HG03196 (cell line): Measurements from ENCODE around the gene ZNF605.
"Not testable (repeated sequence)": the region's sequence is repeated elsewhere in the genome, so short reads cannot be mapped to it uniquely, and the experiment has no call there.

Experiments
- ATAC-seq: cut with Tn5 transposase; IDR thresholded peaks from one replicate; pipeline ENCODE4 v1.9.1; 2021; ENCODE audit not compliant: unreplicated experiment

Gene ZNF605

GRCh38 chr12:132949936-132950837 is 5.9 kb downstream of the ZNF605 start:
- no peak for ATAC-seq

DNA sequence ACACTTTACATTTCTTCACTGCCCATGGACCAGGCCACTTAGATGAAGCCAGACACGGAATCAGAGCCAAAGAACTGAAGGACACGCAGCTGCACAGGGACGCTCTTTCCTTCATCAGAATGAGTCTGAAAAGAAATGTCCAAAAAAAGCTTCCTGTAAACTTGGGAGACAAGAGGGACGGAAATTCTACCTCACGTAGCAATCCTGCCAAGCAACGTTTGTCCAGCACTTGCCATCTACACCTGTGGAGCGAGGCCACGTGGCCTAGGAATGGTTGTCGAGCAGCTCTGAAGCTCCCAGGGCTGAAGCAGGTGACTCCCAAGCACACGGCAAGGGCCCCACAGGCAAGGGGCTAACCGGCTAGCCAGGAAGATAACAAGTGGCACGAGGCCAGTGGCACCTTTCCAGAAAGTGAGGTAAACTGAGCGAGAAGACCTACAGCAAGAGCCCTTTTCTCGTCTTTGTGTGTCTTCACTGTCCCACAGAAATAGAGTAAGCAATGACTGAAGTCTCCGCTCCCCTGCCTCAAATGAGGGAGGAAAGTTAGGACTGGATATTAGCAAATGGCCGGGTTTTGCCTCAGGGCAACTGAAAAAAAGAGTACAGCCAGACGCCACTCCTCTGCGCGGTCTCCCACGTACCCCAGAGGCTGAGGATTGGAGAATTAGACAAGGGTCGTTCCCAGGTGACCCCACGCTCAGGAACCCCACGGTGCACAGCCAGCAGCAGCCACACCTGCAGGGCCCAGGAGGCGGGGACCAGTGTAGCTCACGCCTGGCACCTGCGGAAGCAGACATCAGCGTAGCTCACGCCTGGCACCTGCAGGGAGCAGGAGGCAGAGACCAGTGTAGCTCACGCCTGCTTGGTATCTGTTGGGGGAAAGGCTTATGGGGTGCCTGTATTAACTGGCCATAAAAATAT is 7.7 kb downstream of the ZNF605 start:
- no peak for ATAC-seq

DNA sequence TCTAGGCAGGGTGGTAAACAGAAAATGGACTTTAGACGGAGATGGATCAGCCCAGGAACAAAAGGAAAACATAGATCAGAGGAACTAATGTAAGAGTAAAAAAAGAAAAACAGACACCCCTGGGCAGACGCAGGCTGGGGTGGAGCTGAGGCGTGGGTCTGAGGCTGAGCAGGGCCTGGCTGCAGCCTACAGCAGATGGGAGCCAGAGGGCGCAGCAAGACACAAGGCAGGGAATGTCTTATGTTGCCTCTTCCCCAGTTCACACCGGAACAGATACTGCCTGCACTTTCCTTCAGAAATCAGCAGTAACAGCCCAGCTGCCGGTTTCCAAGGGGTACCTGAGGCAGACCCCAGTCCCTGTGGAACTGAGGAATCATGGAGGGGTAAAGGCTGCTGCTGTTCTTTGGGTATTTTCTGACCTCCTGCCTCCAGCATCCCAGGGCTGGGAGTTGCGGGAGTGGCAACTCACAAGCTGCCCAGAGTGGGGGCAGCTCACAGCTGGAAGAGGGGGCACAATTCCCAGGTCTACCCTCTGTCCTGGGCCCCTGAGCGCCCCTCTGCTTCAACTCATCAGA is 9.8 kb downstream of the ZNF605 start:
- ATAC-seq: no peak

- no peak for ATAC-seq
These were observed 10.3 kb downstream of the ZNF605 start for GRCh38 chr12:132945806-132946205.

GRCh38 chr12:132942611-132943010 is 13.5 kb downstream of the ZNF605 start:
- no peak for ATAC-seq

DNA sequence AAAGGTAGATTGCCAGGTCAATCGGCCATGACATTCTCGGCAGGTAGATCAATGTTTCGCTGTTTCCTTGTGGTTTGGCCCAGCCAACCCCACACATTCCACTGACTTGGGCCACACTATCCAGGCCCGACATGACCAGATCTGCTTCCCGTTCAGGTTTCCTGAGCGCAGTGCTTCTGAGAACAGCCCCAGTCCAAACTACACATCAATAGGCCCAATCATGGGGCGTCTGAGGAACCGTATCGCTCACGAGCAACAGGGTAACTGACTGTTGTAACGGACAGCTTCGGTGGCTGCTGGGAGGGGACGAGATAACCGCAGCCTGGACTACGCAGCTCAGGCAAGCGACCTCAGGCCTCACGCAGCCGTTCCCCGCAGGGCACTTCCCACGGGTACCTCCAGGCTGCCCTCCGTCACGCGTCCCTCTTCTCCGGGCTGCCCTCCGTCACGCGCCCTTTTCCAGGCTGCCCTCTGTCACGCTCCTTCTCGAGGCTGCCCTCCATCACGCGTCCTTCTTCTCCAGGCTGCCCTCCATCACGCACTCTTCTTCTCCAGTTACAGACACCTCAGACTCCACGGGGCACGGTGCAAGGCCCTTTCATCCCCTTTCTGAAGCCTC is 14.7 kb downstream of the ZNF605 start:
- ATAC-seq: no peak

DNA sequence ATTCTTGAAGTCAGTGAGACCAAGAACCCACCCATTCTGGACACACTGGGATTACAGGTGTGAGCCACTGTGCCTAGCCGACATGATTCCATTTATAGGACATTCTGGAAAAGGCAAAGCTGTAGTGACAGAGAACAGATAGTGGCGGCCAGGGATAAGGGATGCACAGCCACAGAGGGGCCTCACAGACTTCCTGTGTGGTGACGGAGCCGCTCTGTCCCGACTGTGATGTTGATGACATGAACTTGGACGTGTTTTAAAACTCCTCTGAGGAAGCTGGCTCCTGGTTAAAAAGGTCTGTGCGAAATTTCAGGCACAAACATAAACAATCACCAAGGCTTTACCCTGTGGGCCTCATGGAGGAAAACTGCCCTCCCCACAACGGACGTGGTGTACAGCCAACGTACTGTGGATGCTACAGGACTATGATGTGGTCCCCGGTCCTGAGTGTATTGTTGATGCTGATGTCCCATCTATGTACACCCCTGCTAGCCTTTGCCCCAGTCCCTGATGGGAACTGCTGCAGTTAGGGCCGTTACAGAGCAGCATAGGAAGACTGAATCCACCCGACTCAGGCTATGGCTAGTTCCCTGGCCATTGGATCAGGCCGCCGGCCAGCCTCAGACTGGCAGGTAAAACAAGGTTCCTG is 15.9 kb downstream of the ZNF605 start:
- ATAC-seq: no peak

- ATAC-seq: not testable (repeated sequence)
These were observed 17.3 kb downstream of the ZNF605 start for GRCh38 chr12:132938807-132939206.

- ATAC-seq: no peak
These were observed 18.6 kb downstream of the ZNF605 start for GRCh38 chr12:132937476-132937875.

GRCh38 chr12:132936921-132937320 is 19.2 kb downstream of the ZNF605 start:
- not testable (repeated sequence) for ATAC-seq

GRCh38 chr12:132936163-132936562 is 19.9 kb downstream of the ZNF605 start:
- no peak for ATAC-seq

DNA sequence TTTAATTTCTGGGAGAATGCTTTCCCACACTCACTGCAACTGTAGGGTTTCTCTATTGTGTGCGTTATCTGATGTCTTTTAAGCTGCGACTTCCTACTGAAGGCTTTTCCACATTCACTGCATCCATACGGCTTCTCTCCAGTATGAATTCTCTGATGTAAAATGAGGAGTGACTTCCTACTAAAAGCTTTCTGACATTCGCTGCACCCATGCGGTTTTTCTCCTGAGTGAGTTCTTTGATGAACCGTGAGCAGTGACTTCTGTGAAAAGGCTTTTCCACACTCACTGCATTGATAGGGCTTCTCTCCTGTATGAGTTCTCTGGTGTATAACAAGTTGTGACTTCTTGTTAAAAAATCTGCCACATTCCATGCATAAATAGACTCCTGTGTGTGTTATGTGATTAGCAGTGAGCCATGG is 29.7 kb downstream of the ZNF605 start:
- ATAC-seq: no peak

DNA sequence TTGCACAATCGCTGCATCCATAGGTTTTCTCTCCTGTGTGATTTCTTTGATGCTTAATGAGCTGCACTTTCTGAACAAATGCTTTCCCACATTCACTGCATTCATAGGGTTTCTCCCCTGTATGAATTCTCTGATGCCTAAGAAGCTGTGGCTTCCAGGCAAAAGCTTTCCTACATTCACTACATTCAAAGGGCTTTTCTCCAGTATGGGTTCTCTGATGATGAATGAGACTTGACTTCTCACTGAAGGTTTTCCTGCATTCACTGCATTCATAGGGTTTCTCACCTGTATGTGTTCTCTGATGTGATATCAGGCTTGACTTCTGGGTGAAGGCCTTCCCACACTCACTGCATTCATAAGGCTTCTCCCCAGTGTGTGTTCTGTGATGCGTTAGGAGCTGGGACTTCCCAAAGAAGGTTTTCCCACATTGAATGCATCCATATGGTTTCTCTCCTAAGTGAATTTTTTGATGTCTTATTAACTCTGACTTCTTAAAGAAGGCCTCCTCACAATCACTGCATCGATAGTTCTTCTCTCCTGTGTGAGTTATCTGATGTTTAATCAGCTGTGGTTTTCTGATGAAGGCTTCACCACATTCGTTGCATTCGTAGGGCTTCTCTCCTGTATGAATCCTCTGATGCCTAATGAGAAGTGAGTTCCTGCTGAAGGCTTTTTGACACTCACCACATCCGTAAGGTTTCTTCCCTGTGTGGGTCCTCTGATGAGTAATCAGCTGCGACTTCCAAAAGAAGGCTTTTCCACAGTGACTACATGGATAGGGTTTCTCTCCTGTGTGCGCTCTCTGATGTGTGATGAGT is 30.3 kb downstream of the ZNF605 start:
- ATAC-seq: no peak

DNA sequence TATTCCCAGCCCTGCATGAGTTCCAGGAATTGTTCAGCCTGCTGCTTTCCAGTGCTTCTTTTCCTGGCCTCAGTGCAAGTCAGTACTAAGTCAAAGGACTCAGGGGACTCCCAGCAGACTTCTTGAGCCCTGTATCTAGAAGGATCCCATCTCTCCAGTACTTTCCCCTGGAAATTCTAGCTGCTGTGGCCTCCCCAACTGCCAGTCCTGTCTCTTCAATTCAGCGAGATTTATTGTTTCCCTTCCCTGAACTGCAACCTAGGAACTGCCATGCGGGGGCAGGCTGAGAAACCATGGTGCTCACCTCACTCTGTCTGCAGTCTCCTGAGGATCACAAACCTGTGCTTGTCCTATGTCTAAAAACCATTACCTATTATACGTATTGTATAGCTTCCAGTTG is 31.8 kb downstream of the ZNF605 start:
- ATAC-seq: no peak

GRCh38 chr12:132923356-132923909 is 32.7 kb downstream of the ZNF605 start:
- no peak for ATAC-seq

DNA sequence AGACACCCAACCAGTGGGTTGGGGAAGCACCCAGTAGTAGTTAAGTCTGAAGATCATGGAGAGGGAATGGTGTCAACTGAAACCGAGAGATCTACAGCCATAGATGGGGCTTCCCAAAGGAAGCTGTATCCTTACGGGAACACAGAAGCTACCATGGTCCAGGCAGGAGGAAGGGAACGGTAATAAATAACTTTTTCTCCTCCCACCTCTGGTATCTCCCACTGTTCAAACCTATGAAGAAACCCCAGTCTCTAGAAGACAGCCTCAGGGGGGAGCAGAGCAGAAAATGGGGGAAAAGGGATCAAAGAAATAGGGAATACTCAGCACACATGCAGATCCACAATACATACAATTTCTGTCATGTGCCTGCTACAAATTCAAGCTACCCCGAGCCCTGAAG is 33.4 kb downstream of the ZNF605 start:
- no peak for ATAC-seq

- ATAC-seq: no peak
These were observed 34.4 kb downstream of the ZNF605 start for GRCh38 chr12:132921685-132922084.

DNA sequence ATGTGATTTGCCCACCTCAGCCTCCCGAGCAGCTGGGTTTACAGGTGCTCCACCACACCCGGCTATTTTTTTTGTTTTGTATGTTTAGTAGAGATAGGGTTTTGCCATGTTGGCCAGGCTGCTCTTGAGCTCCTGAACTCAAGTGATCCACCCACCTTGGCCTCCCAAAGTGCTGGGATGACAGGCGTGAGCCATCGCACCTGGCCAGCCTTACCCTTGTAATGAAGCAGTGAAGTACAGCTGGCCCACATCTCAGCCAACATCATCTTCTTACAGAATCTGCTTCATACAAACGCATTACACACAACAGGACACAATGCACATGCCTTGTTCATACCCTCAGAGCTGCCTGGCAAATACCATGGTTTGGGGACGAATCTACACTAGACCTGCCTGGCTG is 37.4 kb downstream of the ZNF605 start:
- no peak for ATAC-seq

- no peak for ATAC-seq
These were observed 47.1 kb downstream of the ZNF605 start for GRCh38 chr12:132909030-132909368.
